HUES64 (cell line): Measurements from ENCODE around the gene SYTL2.
"Not testable (repeated sequence)": the region's sequence is repeated elsewhere in the genome, so short reads cannot be mapped to it uniquely, and the experiment has no call there.

ENCODE experiments used
- H3K27ac ChIP-seq: 2 replicates; pipeline ENCODE4 v1.7.0; 2013; ENCODE audit warnings: low read depth, low read length, inconsistent platforms
- H3K27me3 ChIP-seq: 2 replicates; pipeline ENCODE4 v1.6.1; 2013; ENCODE audit warnings: mild to moderate bottlenecking, low read length; ENCODE audit not compliant: insufficient read depth
- H3K36me3 ChIP-seq: 2 replicates; pipeline ENCODE4 v1.6.1; 2013; ENCODE audit warnings: mild to moderate bottlenecking, low read length; ENCODE audit not compliant: insufficient read depth
- H3K4me1 ChIP-seq: 2 replicates; pipeline ENCODE4 v1.6.1; 2013; ENCODE audit warnings: mild to moderate bottlenecking, low read length, moderate library complexity; ENCODE audit not compliant: insufficient read depth
- H3K4me3 ChIP-seq: 2 replicates; pipeline ENCODE4 v1.5.1; 2013; ENCODE audit warnings: mild to moderate bottlenecking, low read length, moderate library complexity
- H3K9ac ChIP-seq: 2 replicates; pipeline ENCODE4 v1.6.1; 2013; ENCODE audit warnings: mild to moderate bottlenecking, low read depth, low read length
- H3K9me3 ChIP-seq: 2 replicates; pipeline ENCODE4 v1.6.1; 2013; ENCODE audit warnings: low read depth, low read length; ENCODE audit not compliant: insufficient read depth
- WGBS: fragments of 150-250, 120-280 bp; methylation state at CpG from one replicate; pipeline ENCODE4 v1.1.7; 2013; ENCODE audit warnings: missing lambda C conversion rate; 5-methylcytosine and 5-hydroxymethylcytosine counted together

SYTL2 gene

DNA sequence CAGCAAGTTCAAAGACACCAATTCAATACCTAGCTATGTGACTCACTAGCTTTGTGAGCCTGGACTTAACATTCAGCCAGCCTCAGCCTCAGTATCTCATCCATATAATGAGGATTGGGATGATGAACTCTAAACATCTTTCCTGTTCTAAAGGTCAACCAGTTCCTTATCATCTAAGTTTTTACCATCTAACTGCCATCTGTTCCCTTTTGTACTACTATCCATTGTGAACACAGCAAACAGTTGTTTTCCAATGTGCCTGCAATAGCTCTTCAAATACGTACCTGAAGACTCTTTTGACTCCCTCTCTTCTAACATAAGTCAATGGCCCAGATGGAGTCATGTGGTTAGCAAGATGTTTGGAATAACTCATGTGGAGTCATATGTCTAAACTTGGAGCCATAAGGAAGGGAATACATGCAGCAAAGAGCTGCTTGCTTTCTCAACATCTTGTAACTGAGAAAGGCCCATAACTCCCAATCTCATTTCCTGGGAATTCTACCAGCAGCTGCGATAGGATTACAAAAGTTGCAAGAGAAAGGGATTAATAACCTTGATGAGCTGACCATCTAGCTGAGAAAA, 19.4 kb downstream of the SYTL2 start:
- Histone ChIP-seq H3K4me1 (no peaks in the 10 kb centered on the region), H3K36me3 (no peaks in the 10 kb centered on the region), H3K9ac (no peak overlapping the region), H3K27me3 (no peaks in the 10 kb centered on the region), H3K9me3 (no peaks in the 10 kb centered on the region), H3K27ac (no peak overlapping the region), H3K4me3 (no peak overlapping the region)
- 91% methylated on average over 2 of the region's 2 CpGs for WGBS

DNA sequence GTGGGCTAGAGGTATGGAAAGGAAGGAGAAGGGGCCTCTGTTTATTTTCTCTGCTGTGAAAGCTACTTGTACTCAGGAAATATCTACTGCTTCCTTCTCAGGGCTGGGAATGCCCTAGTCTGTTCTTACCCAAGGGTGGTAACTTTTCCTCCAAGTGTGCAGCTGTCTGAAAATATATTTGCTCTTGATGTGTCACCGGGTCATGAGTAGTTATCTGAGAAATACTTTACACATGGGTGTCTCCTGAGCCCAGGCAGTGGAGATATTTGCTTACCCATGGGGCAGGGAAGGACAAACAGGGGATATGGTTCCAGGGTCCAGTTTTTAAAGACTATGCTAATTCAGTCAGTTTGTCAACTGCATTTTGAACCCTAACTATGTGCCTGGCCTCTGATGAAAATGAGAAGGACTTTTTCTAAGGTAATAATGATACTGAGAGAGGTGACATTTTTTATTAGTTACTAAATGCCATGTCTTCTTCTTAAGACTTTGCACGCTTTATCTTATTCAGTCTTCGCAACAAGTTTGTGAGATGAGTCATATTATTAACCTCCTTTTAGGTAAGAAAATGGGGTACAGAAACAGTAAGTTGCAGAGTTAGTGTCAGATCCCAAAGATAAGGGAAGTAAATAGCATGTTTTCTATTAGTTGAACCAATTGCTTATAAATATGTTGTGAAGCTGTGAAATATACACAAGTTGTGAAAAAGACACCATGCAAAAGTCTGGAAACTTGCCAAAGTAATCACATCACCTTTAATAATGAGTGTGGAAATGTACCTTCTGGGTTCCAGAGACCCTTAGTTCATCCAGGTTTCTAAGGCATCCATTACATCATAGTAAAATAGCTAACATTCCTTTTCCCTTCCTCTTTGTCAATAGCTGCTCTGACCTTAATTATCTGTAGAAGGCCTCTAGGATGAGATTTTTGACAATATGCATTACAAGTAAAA, 22.9 kb downstream of the SYTL2 start:
- Histone ChIP-seq H3K4me3 (no peak overlapping the region), H3K27ac (no peak overlapping the region)
- over 99% methylated on average over 3 of the region's 3 CpGs for WGBS

DNA sequence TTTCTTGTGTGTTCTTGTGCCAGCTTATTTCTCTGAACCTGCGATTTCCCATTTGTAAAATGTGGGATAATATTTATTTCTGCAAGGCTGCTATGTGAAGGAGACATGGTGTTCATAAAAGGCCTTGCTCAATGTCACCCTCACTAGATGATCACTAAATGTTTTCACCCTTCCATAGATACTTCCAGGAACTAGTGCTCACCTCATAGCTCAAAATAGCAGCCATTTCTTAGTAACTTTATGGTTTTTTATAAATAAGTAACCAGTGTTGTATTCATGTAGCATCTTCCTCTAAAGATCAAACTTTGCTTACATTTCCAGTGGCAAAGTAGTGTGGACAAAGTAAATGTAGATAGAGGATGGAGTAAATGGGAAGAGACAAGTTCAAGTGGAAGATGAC, 23.8 kb downstream of the SYTL2 start:
- no peaks in the 10 kb centered on the region for H3K36me3 ChIP-seq

More for the DNA sequence above, 22.9 kb downstream of the SYTL2 start:
- Histone ChIP-seq H3K36me3 (no peaks in the 10 kb centered on the region), H3K4me1 (no peaks in the 10 kb centered on the region), H3K27me3 (no peaks in the 10 kb centered on the region), H3K9ac (no peak overlapping the region), H3K9me3 (no peaks in the 10 kb centered on the region)

DNA sequence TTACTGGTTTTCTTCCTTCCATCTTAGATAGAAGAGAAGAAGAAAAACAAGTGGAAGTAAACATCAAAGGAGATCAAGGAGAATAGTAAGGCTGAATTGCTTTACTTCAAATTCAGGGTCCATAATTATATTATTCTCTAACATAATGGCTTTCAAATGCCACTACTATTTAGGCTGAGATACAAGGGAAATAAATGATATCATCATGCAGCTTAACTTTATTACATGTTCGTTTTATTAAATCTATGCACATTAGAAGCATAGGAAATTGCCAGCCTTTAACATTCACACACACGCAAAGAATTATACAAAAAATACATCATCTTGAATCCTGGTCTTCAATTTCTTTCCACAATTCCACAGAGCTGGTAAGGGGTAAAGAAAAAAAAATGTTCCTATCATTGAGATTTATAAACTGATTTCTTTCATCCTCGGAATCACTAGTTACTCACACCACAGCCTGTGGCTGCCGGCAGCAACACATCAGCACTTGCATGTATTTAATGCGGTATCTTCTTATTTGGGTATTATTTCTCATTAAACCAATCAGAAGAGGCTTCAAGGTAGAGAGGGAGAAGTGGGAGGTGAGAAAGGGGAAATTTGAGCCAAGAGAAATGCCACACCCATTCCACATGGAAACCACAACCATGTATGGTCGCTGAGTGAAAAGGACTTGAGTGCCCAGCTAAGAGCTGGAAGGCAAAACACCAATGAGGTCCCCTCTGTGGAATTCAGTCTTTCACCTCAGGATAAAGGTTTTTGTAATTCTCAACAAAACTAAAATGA, 26.3 kb downstream of the SYTL2 start:
- Histone ChIP-seq H3K27ac (no peak overlapping the region), H3K27me3 (no peaks in the 10 kb centered on the region), H3K9me3 (peaks cover 5% of the 10 kb centered on the region; the same call in 1 of the 2 replicates), H3K4me1 (no peaks in the 10 kb centered on the region), H3K9ac (no peak overlapping the region), H3K4me3 (no peak overlapping the region), H3K36me3 (no peaks in the 10 kb centered on the region)
- 98% methylated on average over 3 of the region's 6 CpGs for WGBS

More for the DNA sequence above, 23.8 kb downstream of the SYTL2 start:
- Histone ChIP-seq H3K27me3 (no peaks in the 10 kb centered on the region), H3K4me1 (no peaks in the 10 kb centered on the region), H3K27ac (no peak overlapping the region), H3K9ac (no peak overlapping the region), H3K4me3 (no peak overlapping the region), H3K9me3 (peaks cover 2% of the 10 kb centered on the region; the same call in 1 of the 2 replicates)
- 92% methylated on average over 1 of the region's 1 CpG for WGBS

DNA sequence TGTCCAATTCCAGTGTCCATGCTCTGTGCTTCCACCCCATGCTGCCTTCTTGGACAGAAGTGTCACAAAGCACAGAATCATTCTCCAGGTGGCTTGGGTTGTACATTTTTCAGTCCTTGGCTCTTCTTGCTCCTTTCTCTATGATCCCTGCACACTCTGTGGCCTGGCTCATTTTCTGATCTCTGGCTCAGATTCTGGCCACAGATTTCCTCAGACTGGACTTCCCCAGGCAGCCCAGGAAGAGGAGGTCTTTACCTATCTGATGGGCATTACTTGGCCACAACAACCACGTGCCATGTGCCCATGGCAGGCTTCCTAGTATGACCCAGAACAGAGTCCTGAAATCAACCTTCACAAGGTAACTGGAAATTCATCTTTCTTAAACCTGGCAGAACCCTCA, 27.2 kb downstream of the SYTL2 start:
- Histone ChIP-seq H3K4me1 (no peaks in the 10 kb centered on the region), H3K27ac (no peak overlapping the region), H3K9me3 (peaks cover 5% of the 10 kb centered on the region; the same call in 1 of the 2 replicates), H3K27me3 (no peaks in the 10 kb centered on the region), H3K4me3 (no peak overlapping the region), H3K9ac (no peak overlapping the region), H3K36me3 (no peaks in the 10 kb centered on the region)
- 86% methylated on average over 1 of the region's 1 CpG for WGBS

DNA sequence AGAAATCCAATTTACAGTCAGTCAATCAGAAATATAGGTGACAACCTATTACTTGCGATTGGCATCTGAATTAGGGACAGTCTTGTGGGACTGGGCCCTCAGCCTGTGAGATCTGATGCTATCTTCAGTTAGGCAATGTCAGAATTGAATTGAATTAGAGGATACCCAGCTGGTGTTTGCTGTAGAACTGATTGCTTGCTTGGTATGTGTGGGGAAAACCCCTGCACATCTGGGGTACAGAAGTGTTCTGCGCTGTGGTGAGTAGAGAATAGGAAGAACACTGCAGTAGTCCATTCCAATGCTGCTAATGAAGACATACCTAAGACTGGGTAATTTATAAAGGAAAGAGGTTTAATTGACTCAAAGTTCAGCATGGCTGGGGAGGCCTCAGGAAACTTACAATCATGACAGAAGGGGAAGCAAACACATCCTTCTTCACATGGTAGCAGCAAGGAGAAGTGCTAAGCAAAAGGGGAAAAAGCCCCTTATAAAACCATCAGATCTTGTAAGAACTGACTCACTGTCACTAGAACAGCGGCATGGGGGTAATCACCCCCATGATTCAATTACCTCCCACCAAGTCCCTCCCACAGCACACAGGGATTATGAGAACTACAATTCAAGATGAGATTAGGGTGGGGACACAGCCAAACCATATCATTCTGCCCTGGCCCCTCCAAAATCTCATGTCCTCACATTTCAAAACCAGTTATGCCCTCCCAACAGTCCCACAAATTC, 30.0 kb downstream of the SYTL2 start:
- H3K9me3 ChIP-seq, H3K4me3 ChIP-seq, H3K4me1 ChIP-seq, H3K27me3 ChIP-seq, H3K27ac ChIP-seq, H3K36me3 ChIP-seq, H3K9ac ChIP-seq: not testable (repeated sequence)
- WGBS: 92% methylated on average over 3 of the region's 3 CpGs

DNA sequence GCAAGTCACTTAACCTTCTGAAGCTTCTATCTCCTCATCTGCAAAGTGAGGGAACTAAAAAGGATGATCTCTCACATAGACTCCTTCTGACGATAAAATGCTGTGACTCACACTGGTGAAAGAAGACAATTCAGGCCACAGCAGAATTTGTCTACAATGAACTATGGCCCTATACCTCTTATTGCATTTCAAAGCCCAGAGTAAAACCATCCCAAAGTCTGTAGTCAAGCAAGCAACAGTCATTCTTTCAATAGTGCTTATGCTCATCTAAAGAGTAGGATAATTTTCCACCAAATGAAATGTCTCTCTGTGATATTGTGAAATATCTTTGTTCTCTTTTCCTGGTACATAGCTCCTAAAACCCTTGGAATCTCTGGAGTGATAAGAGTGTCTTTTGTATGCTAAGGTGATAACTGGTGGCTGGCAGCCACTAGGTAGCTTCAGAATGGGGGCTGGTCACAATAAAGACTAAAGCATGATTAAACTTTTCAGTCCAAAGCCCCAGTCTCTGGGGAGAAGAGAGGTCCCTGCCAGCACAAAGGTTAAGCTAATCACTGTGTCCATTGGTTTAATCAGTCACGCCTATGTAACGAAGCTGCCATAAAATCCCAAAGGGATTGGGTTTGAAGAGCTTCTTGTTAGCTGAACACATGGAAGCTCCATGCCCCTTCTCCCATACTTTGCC, 30.8 kb downstream of the SYTL2 start:
- no peak overlapping the region for H3K27ac ChIP-seq
- H3K27me3 ChIP-seq: no peaks in the 10 kb centered on the region
- H3K9me3 ChIP-seq: peaks cover 5% of the 10 kb centered on the region; the same call in 1 of the 2 replicates
- peaks cover 5% of the 10 kb centered on the region for H3K4me1 ChIP-seq
- H3K9ac ChIP-seq: no peak overlapping the region
- 87% methylated on average over 3 of the region's 3 CpGs for WGBS
- H3K36me3 ChIP-seq: no peaks in the 10 kb centered on the region
- no peak overlapping the region for H3K4me3 ChIP-seq

DNA sequence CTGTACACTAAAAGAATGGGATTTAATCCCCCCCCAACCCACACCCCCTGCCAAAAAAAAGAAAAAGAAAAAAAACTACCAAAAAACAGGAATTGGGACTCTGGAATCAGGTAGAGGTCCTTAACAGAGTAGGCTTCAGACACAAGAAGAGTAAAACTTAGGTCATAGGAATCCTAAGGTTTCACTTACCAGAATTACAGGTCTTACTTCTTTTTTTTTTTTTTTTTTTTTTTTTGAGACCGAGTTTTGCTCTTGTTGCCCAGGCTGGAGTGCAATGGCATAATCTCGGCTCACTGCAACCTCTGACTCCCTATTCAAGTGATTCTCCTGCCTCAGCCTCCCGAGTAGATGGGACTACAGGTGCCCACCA, 33.4 kb downstream of the SYTL2 start:
- H3K4me1 ChIP-seq, H3K27ac ChIP-seq, H3K4me3 ChIP-seq, H3K9me3 ChIP-seq, H3K27me3 ChIP-seq, H3K9ac ChIP-seq, H3K36me3 ChIP-seq: not testable (repeated sequence)
- WGBS: 95% methylated on average over 3 of the region's 3 CpGs

DNA sequence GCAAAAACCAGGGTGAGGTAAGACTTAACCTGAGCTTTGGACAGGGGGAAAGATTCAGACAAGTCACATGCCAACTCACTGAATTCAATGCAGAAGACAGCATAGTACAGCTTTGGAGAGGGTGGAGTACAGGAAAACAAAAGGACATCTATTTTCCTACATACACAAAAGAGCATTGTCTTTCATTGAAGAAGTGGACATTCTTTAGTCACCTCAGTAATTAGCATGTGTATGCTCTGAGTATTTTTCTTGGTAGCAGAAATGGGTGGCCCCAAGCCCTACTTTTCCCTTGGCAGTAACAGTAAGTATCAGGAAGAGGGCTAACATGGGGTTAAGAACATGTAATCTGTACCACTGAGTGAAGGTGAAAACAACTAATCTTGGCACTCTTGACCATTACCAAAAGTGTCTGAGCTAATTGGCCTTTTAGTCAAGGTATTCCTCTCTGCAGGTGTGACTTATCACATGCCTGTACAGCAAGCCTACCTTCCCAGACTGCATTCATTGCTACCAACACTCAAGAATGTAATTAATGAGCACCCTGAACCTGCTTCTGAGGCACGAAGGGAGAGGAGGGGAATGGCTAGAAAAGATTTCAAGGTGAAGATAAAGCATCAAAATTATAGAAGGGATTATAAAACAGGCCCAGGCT, 33.9 kb downstream of the SYTL2 start:
- no peak overlapping the region for H3K4me3 ChIP-seq
- H3K9ac ChIP-seq: no peak overlapping the region
- no peak overlapping the region for H3K27ac ChIP-seq
- peaks cover 9% of the 10 kb centered on the region for H3K4me1 ChIP-seq
- 83% methylated on average over 1 of the region's 1 CpG for WGBS
- H3K27me3 ChIP-seq: no peaks in the 10 kb centered on the region
- 0 out of 2 replicates have a peak, but pooled peaks cover 2% of the 10 kb centered on the region for H3K9me3 ChIP-seq
- H3K36me3 ChIP-seq: no peaks in the 10 kb centered on the region
